ENCODE measurements around the gene RAB7A. TPM values are rescaled to one million over a fixed set of nuclear protein-coding genes. Genes with fewer than 3 reads are reported as not detected.

RAB7A gene
- total RNA-seq, 1 donor from 2014 or later, result 43.7 TPM

GRCh38 chr3:128684986-128685726, 40.8 kb upstream of the RAB7A start:
- no peak for DNase-seq (ENCODE audit: low read depth)
- Histone ChIP-seq H3K36me3 (ENCODE audit: control insufficient read depth, insufficient read depth, low read length) (no peaks in the 10 kb centered on the region), H3K4me3 (ENCODE audit: low read depth, low read length) (no peak overlapping the region), H3K27me3 (ENCODE audit: control insufficient read depth, insufficient read depth, low read length) (no peaks in the 10 kb centered on the region)
- no peak for FAIRE-seq
- no peak for TF ChIP-seq CTCF (IDR thresholded peaks at IDR 0.05; ENCODE audit: insufficient read depth, low read length, severe bottlenecking)

- FAIRE-seq (no peak), DNase-seq (ENCODE audit: low read depth) (no peak)
- Histone ChIP-seq H3K27me3 (ENCODE audit: control insufficient read depth, insufficient read depth, low read length) (no peaks in the 10 kb centered on the region), H3K4me3 (ENCODE audit: low read depth, low read length) (no peak overlapping the region), H3K36me3 (ENCODE audit: control insufficient read depth, insufficient read depth, low read length) (no peaks in the 10 kb centered on the region)
- TF ChIP-seq CTCF (IDR thresholded peaks at IDR 0.05; ENCODE audit: insufficient read depth, low read length, severe bottlenecking), result no peak
Measured at GRCh38 chr3:128686465-128686864, 39.5 kb upstream of the RAB7A start.

GRCh38 chr3:128689060-128689459, 36.9 kb upstream of the RAB7A start:
- Histone ChIP-seq H3K27me3 (ENCODE audit: control insufficient read depth, insufficient read depth, low read length) (no peaks in the 10 kb centered on the region), H3K36me3 (ENCODE audit: control insufficient read depth, insufficient read depth, low read length) (no peaks in the 10 kb centered on the region), H3K4me3 (ENCODE audit: low read depth, low read length) (no peak overlapping the region)
- FAIRE-seq, result peak; percentile 60
- DNase-seq (ENCODE audit: low read depth), result no peak
- TF ChIP-seq CTCF (IDR thresholded peaks at IDR 0.05; ENCODE audit: insufficient read depth, low read length, severe bottlenecking), result no peak

GRCh38 chr3:128693696-128694095, 32.3 kb upstream of the RAB7A start:
- no peak for DNase-seq (ENCODE audit: low read depth)
- TF ChIP-seq CTCF (IDR thresholded peaks at IDR 0.05; ENCODE audit: insufficient read depth, low read length, severe bottlenecking), result no peak
- Histone ChIP-seq H3K36me3 (ENCODE audit: control insufficient read depth, insufficient read depth, low read length) (no peaks in the 10 kb centered on the region), H3K27me3 (ENCODE audit: control insufficient read depth, insufficient read depth, low read length) (no peaks in the 10 kb centered on the region), H3K4me3 (ENCODE audit: low read depth, low read length) (no peak overlapping the region)
- no peak for FAIRE-seq

GRCh38 chr3:128697341-128697740, 28.6 kb upstream of the RAB7A start:
- no peak for FAIRE-seq
- no peak for DNase-seq (ENCODE audit: low read depth)
- TF ChIP-seq CTCF (IDR thresholded peaks at IDR 0.05; ENCODE audit: insufficient read depth, low read length, severe bottlenecking), result no peak
- Histone ChIP-seq H3K36me3 (ENCODE audit: control insufficient read depth, insufficient read depth, low read length) (no peaks in the 10 kb centered on the region), H3K4me3 (ENCODE audit: low read depth, low read length) (no peak overlapping the region), H3K27me3 (ENCODE audit: control insufficient read depth, insufficient read depth, low read length) (no peaks in the 10 kb centered on the region)

Data from bronchial epithelial cell (primary cell).